BLaER1 treated with 17β-estradiol and CSF1 and Interleukin-3, amounts not matched to agents 10 nM and 100 nM (cell line): Measurements from ENCODE around the gene ASPM.
"Not testable (repeated sequence)": the region's sequence is repeated elsewhere in the genome, so short reads cannot be mapped to it uniquely, and the experiment has no call there.

Experiments
- H3K27ac ChIP-seq, 11 experiments: shearing (Covaris generic); formaldehyde crosslinking; 2 replicates each; pipeline ENCODE4 v1.8.1; 2022
- H3K27me3 ChIP-seq, 11 experiments: shearing (Covaris generic); formaldehyde crosslinking; 2 replicates each; pipeline ENCODE4 v1.8.1; 2022
- H3K36me3 ChIP-seq, 11 experiments: shearing (Covaris generic); formaldehyde crosslinking; 2 replicates each; pipeline ENCODE4 v1.8.1; 2022
- H3K4me1 ChIP-seq, 10 experiments: shearing (Covaris generic); formaldehyde crosslinking; 2 replicates each; pipeline ENCODE4 v1.8.1; 2022
- H3K4me2 ChIP-seq, 11 experiments: shearing (Covaris generic); formaldehyde crosslinking; 2 replicates each; pipeline ENCODE4 v1.8.1; 2022
- H3K4me3 ChIP-seq, 10 experiments: shearing (Covaris generic); formaldehyde crosslinking; 2 replicates each; pipeline ENCODE4 v1.8.1; 2022
- H3K9ac ChIP-seq, 11 experiments: shearing (Covaris generic); formaldehyde crosslinking; 2 replicates each; pipeline ENCODE4 v1.8.1; 2022
- H3K9me3 ChIP-seq, 11 experiments: shearing (Covaris generic); formaldehyde crosslinking; replicated peaks in 1 of 11; 2 replicates each; pipeline ENCODE4 v1.8.1; 2022
- H4K20me1 ChIP-seq, 11 experiments: shearing (Covaris generic); formaldehyde crosslinking; 2 replicates each; pipeline ENCODE4 v1.8.1; 2022
- Cebpa-rat ChIP-seq, 11 experiments: shearing (Covaris generic); IDR thresholded peaks; 2 replicates each; pipeline ENCODE4 v1.8.1; 2022

Gene ASPM

DNA sequence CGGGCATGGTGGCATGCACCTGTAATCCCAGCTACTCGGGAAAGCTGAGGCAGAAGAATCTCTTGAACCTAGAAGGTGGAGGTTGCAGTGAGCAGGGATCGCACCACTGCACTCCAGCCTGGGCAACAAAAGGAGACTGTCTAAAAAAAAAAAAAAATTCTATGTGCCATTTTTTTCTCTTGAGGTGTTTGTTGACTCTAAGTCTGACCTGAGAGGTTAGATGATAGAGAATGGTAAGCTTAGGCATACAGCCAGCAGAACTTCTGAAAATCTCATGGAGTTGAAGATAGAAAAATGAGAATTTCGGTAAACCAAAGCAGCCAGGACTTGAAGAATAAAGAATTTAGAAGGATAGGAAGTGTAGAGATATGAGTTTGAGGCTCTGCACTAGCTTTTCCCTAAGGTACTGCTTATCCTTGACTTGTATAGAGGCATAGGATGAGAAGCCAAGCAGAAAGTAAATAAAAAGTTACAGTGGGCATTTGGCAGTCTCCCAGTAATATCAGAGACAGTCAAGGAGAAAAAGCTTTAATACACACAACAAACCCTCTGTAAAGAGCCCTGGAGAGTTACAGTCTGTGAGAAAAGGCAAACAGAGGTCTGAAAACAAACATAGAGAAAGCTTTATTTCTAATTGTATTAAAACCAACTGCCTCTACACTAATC is 103.7 kb downstream of the ASPM start:
- Histone ChIP-seq H3K4me1 (no peaks in the 10 kb centered on the region), H3K9ac (no peak overlapping the region), H3K27me3 (no peaks in the 10 kb centered on the region), H4K20me1 (no peaks in the 10 kb centered on the region), H3K4me3 (no peak overlapping the region), H3K4me2 (no peak overlapping the region), H3K36me3 (no peaks in the 10 kb centered on the region), H3K27ac (no peak overlapping the region), H3K9me3 (no peaks in the 10 kb centered on the region)
- no peak for TF ChIP-seq Cebpa-rat (IDR thresholded peaks at IDR 0.05)

DNA sequence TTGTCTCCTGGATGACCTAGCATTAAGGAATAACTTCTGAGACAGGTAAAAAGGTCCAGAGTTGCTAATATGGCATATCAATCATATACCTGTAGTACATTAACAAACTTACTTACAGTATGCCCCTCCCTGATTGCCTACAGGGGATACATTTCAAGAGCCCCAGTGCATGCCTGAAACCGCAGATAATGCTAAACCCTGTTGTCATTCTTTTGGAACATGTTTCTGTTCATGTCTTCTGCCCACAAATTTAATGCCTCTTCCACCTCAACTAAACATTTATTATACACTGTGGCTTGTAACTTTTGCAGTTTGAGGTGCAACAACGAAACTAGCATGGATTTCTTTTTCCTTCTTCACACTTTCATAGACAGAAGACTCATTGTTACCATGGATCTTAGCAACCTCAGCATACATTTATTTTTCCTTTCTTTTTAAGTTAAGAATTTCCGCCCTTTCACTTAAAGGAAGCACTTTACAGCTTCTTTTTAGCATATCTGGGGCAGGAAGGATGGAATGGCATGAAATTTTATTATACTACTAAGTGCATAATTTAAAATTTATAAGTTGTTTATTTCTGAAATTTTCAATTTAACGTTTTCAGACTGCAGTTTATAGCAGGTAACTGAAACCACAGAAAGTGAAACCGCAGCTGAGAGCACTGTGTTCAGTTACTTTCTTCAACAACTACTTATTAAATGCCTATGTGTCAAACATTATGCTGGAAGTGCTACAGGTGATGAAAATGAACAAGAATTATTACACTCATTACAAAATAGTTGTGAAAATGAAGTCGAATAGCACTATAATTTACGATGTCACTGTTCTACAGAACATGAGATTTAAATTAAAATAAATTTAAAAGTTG is 104.7 kb downstream of the ASPM start:
- TF ChIP-seq Cebpa-rat (IDR thresholded peaks at IDR 0.05), result no peak
- H4K20me1 ChIP-seq, result no peaks in the 10 kb centered on the region
- no peaks in the 10 kb centered on the region for H3K9me3 ChIP-seq
- H3K4me2 ChIP-seq, result no peak overlapping the region
- no peaks in the 10 kb centered on the region for H3K36me3 ChIP-seq
- no peaks in the 10 kb centered on the region for H3K4me1 ChIP-seq
- no peaks in the 10 kb centered on the region for H3K27me3 ChIP-seq
- H3K27ac ChIP-seq, result no peak overlapping the region
- no peak overlapping the region for H3K9ac ChIP-seq
- H3K4me3 ChIP-seq, result no peak overlapping the region

DNA sequence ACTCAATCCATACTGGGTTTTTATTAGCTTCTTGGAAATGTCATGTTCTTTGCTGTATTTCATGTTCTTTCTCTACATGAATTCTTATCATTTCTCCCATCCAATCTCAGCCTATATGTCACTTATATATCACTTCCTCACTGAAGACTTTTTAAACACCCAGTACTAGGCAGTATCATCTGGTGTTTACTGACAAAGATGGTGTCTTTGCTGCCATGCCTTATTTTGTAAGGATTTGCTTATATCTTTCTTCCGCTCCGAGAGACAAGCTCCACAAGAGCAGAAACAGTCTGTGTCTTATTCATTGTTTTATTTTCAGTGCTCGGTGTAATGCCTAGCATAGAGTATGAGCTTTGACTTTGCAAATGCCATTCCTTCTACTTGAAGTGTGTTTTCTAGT is 109.6 kb downstream of the ASPM start:
- Histone ChIP-seq H4K20me1 (no peaks in the 10 kb centered on the region), H3K4me3 (no peak overlapping the region), H3K4me2 (no peak overlapping the region), H3K36me3 (no peaks in the 10 kb centered on the region), H3K9me3 (no peaks in the 10 kb centered on the region), H3K27ac (no peak overlapping the region), H3K9ac (no peak overlapping the region), H3K4me1 (no peaks in the 10 kb centered on the region), H3K27me3 (no peaks in the 10 kb centered on the region)
- no peak for TF ChIP-seq Cebpa-rat (IDR thresholded peaks at IDR 0.05)

DNA sequence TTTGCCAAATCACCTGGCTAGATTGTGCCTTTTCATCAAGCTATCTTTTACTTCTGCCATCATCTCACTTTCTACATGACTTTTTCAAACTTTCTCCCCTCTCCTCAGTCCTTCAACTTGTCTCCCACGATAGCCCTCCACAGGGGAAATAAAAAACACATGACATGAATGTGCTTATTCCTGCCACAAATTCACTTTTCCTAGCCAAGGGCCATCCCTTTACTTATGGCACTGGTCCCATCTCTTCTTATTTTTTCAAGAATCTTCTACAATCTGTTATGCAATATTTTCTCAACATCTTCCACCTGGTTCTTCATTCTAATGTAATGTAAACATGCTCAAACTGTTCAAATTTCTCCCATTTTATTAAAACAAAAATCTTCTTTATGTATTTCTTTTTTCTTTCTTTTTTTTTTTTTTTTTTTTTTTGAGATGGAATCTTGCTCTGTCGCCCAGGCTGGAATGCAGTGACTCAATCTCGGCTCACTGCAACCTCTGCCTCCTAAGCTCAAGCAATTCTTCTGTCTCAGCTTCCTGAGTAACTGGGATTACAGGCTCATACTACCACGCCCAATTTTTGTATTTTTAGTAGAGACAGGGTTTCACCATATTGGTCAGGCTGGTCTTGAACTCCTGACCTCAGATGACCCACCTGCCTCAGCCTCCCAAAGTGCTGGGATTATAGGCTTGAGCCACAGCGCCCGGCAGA is 111.7 kb downstream of the ASPM start:
- not testable (repeated sequence) for H3K27ac ChIP-seq, H3K27me3 ChIP-seq, H3K9ac ChIP-seq, H4K20me1 ChIP-seq, H3K4me2 ChIP-seq, H3K36me3 ChIP-seq, H3K4me1 ChIP-seq, H3K9me3 ChIP-seq, H3K4me3 ChIP-seq
